Gastrocnemius medialis (tissue), 4 donors: ENCODE data around the gene WDR18.

Source experiments
- CTCF ChIP-seq, 5 experiments: fragments of 450-650 bp in 3 of 5; fragments of 200-600 bp in 2 of 5; sonication (generic) in 2 of 5; IDR thresholded peaks in 4 of 5; conservative IDR thresholded peaks in 1 of 5; 1 replicate in 4 of 5; 2 replicates in 1 of 5; pipeline ENCODE4 v1.5.1; 2016 to 2019; ENCODE audit warnings: antibody characterized with exemption in 5 of 5, mild to moderate bottlenecking in 3 of 5, moderate library complexity in 3 of 5
- POLR2A ChIP-seq, 2 donors: fragments of 450-650 bp; IDR thresholded peaks; one replicate each; pipeline ENCODE4 v1.6.1; 2017; ENCODE audit warnings: antibody characterized with exemption in 2 of 2, mild to moderate bottlenecking in 2 of 2, moderate library complexity in 2 of 2

GRCh38 chr19:1010586-1011510 lies 26.7 kb downstream of the WDR18 start:
- TF ChIP-seq CTCF (IDR thresholded peaks at IDR 0.05 in 4 of 5, conservative IDR thresholded peaks at IDR 0.05 in 1 of 5) (no peak), POLR2A (IDR thresholded peaks at IDR 0.05) (no peak)
